Testis (tissue), 2 donors: ENCODE measurements around the gene OSBPL3.

Experiments used
- CTCF ChIP-seq, 3 experiments: fragments of 450-650 bp in 2 of 3; fragments of 200-600 bp in 1 of 3; sonication (generic) in 1 of 3; IDR thresholded peaks; one replicate each; pipeline ENCODE4 v1.5.1; 2016 to 2019; ENCODE audit warnings: antibody characterized with exemption in 3 of 3, mild to moderate bottlenecking in 2 of 3, moderate library complexity in 1 of 3
- POLR2A ChIP-seq: fragments of 450-650 bp; IDR thresholded peaks from one replicate; pipeline ENCODE4 v1.6.1; 2017; ENCODE audit warnings: antibody characterized with exemption, mild to moderate bottlenecking, moderate library complexity

- TF ChIP-seq POLR2A = no peak
- no peak for TF ChIP-seq CTCF (IDR thresholded peaks at IDR 0.05)
Observed at GRCh38 chr7:24788961-24789576, 190.9 kb downstream of the OSBPL3 start.
